Type B pancreatic cell (in vitro differentiated cells): ENCODE results near the gene AFAP1. TPM values are rescaled to one million over a fixed set of nuclear protein-coding genes. Genes with fewer than 3 reads are reported as not detected.

Experiments used
- DNase-seq: peaks from one replicate; pipeline ENCODE4 v3.0.0; 2021; ENCODE audit warnings: mixed read lengths; ENCODE audit not compliant: unreplicated experiment; ENCODE audit errors: extremely low spot score
- H3K27ac Mint-ChIP-seq: 2 replicates; pipeline ENCODE4 v1.8.0; 2021; ENCODE audit warnings: mild to moderate bottlenecking, mixed read lengths
- H3K27me3 Mint-ChIP-seq: 2 replicates; pipeline ENCODE4 v1.8.0; 2021; ENCODE audit warnings: mixed read lengths
- H3K36me3 Mint-ChIP-seq: 2 replicates; pipeline ENCODE4 v1.8.0; 2021; ENCODE audit warnings: mixed read lengths
- H3K4me1 Mint-ChIP-seq: one replicate; pipeline ENCODE4 v1.8.0; 2021; ENCODE audit warnings: mixed read lengths; ENCODE audit not compliant: unreplicated experiment
- H3K4me3 Mint-ChIP-seq: 2 replicates; pipeline ENCODE4 v1.8.0; 2021; ENCODE audit warnings: mild to moderate bottlenecking, mixed read lengths
- H3K9me3 Mint-ChIP-seq: 2 replicates; pipeline ENCODE4 v1.8.0; 2021; ENCODE audit warnings: mixed read lengths
- CTCF ChIP-seq: fragments of 200-600 bp; sonication (generic); conservative IDR thresholded peaks from 2 replicates; pipeline ENCODE4 v1.5.0; 2021; ENCODE audit warnings: antibody characterized with exemption, mild to moderate bottlenecking
- total RNA-seq: library from RNA; stranded (reverse); gene quantifications from 2 replicates; pipeline ENCODE4 v1.2.1, GENCODE V29; 2021; ENCODE audit warnings: low replicate concordance

Gene AFAP1
- total RNA-seq, 1 donor from 2014 or later = 36.6 TPM

GRCh38 chr4:7793186-7793585 lies 146.5 kb downstream of the AFAP1 start:
- no peaks in the 10 kb centered on the region for H3K27me3 Mint-ChIP-seq
- no peak for DNase-seq
- H3K27ac Mint-ChIP-seq = no peak overlapping the region
- H3K9me3 Mint-ChIP-seq = no peaks in the 10 kb centered on the region
- H3K4me1 Mint-ChIP-seq = no peaks in the 10 kb centered on the region
- peaks cover 21% of the 10 kb centered on the region for H3K36me3 Mint-ChIP-seq
- TF ChIP-seq CTCF = no peak
- H3K4me3 Mint-ChIP-seq = no peak overlapping the region

- no peak overlapping the region for H3K4me3 Mint-ChIP-seq
- no peak overlapping the region for H3K27ac Mint-ChIP-seq
- no peaks in the 10 kb centered on the region for H3K27me3 Mint-ChIP-seq
- no peak for DNase-seq
- H3K36me3 Mint-ChIP-seq = peaks cover 19% of the 10 kb centered on the region
- no peak for TF ChIP-seq CTCF
- no peaks in the 10 kb centered on the region for H3K9me3 Mint-ChIP-seq
- no peaks in the 10 kb centered on the region for H3K4me1 Mint-ChIP-seq
Observed at GRCh38 chr4:7792616-7793015, 147.0 kb downstream of the AFAP1 start.

DNA sequence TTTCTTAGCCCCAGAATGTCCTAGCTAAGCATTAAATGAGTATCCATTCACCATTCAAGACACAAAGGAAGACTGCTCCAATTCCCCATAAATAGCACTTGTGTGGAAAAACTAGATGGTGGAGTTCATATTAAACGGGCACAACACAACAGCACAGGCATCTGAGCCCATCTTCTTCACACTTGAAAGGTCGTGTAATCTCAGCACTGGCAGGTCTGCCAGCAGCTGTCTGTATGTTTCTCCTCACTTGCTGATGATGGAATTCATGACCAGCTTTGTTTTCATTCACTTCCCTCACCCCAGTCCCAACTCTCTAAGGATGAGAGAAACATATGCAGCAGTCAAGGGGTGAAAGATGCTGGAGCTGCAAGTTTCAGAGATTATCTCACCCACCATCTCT lies 148.7 kb downstream of the AFAP1 start:
- no peak overlapping the region for H3K27ac Mint-ChIP-seq
- no peaks in the 10 kb centered on the region for H3K4me1 Mint-ChIP-seq
- no peaks in the 10 kb centered on the region for H3K27me3 Mint-ChIP-seq
- H3K4me3 Mint-ChIP-seq = no peak overlapping the region
- peaks cover 16% of the 10 kb centered on the region for H3K36me3 Mint-ChIP-seq
- TF ChIP-seq CTCF = no peak
- DNase-seq = no peak
- H3K9me3 Mint-ChIP-seq = no peaks in the 10 kb centered on the region

DNA sequence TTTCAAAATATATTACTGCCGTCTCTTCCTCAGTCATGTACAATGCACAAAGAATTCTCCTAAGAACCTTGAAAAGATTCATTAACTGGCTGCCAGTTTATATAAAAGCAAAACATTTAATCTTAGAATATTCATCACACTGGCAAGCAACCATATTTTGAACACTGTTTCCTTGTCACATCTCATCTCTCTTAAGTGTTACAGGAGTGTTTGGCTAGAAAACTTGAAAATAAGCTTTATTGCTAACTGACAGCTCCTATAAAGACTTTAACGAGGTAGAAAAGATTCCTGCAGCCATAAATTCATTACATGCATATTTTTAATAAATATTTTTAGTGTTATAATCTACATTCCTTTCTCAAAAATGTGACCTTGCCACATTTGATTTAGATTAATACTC lies 149.6 kb downstream of the AFAP1 start:
- no peak for DNase-seq
- Mint-ChIP-seq H3K27ac (no peak overlapping the region), H3K9me3 (no peaks in the 10 kb centered on the region), H3K4me3 (no peak overlapping the region), H3K36me3 (peaks cover 20% of the 10 kb centered on the region), H3K27me3 (no peaks in the 10 kb centered on the region), H3K4me1 (no peaks in the 10 kb centered on the region)
- TF ChIP-seq CTCF = no peak

DNA sequence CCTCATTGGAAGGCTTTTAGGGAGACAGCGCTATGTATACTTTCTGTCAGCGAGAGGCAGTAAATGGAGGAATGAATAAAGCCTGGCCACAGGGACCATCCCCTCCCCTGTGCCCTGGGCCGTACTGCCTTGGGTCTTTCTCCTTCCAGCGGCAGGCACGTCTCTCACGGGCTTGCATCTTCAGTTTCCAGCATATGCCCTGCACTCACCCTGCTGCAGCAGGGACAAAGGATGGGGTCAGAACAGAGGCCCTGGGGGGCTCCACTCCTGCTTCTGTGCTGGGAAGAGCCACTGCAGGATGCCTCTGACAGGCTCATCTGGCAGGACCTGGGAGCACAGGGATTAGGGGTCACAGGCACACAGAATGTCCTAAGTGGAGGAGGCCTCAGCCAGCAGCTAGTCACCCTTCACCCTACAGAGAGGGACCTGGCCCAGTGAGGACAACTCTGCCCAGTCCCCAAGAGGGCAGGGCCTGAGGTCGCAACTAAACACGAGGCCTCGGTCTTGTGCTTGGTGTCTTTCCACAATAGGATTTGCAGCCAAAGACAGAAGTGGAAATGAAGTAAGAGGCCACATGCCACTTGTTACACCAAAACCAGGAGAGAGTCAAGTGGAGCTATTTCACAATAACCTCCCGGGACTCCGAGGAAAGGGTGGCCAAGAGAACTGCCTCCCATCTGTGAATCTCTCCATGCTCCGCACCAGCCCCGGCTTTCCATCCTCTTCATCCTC lies 150.8 kb downstream of the AFAP1 start:
- no peaks in the 10 kb centered on the region for H3K27me3 Mint-ChIP-seq
- no peak overlapping the region for H3K27ac Mint-ChIP-seq
- TF ChIP-seq CTCF = no peak
- H3K4me1 Mint-ChIP-seq = no peaks in the 10 kb centered on the region
- no peaks in the 10 kb centered on the region for H3K9me3 Mint-ChIP-seq
- DNase-seq = no peak
- H3K4me3 Mint-ChIP-seq = no peak overlapping the region
- peaks cover 20% of the 10 kb centered on the region for H3K36me3 Mint-ChIP-seq

GRCh38 chr4:7788193-7788592 lies 151.5 kb downstream of the AFAP1 start:
- no peak for TF ChIP-seq CTCF
- Mint-ChIP-seq H3K36me3 (peaks cover 20% of the 10 kb centered on the region), H3K27ac (no peak overlapping the region), H3K27me3 (no peaks in the 10 kb centered on the region), H3K4me1 (no peaks in the 10 kb centered on the region), H3K4me3 (no peak overlapping the region), H3K9me3 (no peaks in the 10 kb centered on the region)
- no peak for DNase-seq
